ENCODE data around the gene DBN1.
A peak's percentile ranks its signal among the peaks of the same experiment; 100 is the strongest.

DBN1 gene

DNA sequence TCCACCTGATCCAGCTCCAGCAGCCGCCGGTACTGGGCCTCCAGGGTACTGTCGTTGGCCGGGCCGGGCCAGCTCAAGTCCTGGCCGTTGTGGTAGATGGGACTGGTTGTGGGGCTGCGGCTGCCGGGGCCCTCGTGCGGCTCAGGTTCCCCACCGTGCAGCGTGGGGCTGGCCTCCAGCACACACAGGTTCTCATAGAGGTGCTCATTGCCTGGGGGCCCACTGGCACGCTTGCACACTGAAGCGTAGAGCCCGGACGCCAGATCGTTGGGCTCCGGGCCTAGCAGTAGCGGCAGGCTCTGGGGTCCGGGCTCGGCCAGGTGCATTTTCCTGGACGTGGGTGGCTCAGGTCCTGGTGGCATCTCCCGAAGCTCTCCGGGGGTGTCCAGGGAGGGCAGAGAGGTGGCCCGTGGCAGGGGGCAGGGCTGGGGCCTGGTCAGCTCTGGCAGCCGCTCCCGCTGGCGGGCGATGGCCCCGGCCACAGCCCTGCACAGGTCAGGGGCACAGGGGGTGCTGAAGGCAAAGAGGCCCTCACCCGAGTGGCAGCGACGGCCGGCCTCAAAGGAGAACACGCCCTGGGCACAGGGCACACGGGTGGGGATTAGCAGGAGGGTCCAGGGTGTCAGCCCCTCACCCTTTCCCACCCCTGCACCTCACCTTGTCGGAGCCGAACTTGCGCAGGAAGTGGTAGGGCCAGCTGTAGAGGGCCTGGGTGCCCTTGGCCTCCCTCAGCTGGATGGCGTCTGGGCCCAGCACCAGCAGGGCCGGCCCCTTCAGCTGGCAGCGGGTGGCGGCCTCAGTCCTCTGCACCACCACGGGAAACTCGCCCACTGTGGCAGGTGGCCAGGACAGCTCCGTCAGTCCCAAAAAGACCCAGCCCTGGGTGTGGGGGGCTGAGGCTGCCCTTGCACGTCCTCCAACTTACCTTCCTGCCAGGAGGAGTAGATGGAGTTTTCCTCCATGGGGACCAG lies 30.9 kb upstream of the DBN1 start:
- no peak for DNase-seq

DNA sequence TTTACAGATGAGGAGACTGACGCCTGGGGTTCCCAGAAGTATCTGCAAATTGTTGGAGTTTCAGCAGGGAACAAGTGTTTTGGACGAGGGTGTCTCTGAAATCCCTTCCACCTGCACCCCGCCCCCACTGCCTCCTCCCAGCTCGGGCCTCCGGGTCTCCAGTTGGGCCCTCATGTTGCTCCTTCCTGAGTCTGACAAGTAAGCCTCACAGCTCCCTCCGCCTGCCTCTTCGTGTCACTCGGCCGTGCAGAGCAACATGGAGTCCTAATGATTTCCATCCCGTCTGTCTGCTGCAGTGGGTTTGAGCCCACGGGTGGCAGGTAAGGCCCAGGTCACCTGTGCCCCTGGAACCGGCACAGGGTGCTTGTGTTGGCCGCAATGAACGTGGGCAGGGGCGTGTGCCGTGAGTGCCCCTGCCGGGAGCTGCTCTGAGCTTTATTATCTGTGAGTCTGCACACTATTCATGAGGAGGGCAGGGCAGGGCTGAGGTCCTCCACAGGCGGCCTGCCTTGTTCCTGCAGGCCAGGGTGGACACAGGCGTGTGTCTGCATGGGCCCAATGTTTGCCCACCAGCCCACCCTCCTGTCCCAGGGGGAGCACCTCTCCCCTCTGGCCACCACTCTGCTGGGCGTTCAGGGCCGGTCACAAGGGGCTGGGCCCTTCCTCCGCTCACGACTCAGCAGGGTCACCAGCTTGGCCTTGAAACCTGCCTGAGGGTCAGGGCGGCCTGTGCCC lies 30.1 kb upstream of the DBN1 start:
- no peak for DNase-seq

DNA sequence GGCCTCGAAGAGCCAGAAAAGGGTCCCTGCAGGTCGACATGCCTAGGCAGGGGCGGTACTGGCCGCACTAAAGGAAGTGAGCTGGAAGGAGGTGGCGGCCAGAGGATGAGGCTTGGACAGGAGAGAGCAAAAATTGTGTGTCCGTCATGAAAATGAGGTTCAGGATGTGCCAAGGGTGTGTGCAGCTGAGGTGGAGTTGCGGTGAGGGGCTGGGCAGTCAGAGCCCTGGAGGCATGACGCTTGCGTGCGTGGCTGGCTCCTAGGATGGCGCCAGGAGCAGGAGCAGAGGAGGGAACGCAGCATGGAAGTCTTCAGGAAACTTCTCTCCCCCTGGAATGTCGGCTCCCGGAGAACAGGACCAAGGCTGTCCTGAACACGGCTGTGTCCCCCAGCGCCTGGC lies 29.5 kb upstream of the DBN1 start:
- DNase-seq: no peak

- DNase-seq: no peak
These were observed 28.6 kb upstream of the DBN1 start for GRCh38 chr5:177501874-177502678.

DNA sequence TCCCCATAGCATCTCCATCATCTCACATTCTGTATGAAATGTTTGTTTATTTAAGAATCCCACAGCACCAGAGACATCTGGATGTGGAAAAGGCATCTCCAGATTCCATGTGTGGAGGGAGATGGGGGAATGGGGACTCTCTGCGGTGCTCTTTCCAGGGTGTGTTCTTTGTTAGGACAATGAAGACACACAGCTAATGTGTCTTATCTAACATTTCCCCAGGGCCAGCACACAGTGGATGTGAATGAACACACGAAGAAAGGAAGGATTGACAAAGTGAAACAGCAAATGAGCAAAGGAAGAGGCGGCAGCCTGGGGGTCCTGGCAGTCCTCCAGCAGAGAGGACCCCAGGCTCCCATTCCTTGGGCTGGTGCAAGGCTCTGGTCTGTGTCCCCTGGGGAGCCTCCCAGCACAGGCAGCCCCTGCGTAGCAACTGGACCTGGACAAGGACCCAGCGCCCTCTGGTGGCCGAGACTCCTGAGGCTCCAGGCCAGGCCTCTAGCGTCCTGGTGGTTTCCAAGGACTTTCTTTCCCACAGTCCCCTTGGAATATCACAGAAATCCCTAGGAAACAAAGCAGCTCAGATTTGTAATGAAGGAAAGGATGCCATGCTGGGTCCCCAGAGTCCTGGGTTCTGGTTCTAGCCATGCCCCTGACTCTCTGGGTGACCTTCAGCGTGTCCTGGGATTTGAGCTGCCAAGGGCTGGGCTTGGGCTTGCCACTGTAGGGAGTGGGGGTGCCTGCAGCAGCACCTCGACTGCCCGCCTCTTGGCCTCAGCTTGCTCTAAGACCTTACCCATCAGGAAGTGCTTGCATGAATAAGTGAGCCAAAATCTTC lies 27.5 kb upstream of the DBN1 start:
- peak; percentile 86 for DNase-seq

GRCh38 chr5:177499842-177500241 lies 26.4 kb upstream of the DBN1 start:
- DNase-seq: no peak

GRCh38 chr5:177498013-177498787 lies 24.8 kb upstream of the DBN1 start:
- no peak for DNase-seq

- peak; percentile 90 for DNase-seq
These were observed 24.0 kb upstream of the DBN1 start, which contains the start of gene PDLIM7 for GRCh38 chr5:177497292-177498012. Gene PDLIM7 (minus strand): TSS chr5:177497604. CDS start chr5:177496512, 1,092 bp downstream.

DNA sequence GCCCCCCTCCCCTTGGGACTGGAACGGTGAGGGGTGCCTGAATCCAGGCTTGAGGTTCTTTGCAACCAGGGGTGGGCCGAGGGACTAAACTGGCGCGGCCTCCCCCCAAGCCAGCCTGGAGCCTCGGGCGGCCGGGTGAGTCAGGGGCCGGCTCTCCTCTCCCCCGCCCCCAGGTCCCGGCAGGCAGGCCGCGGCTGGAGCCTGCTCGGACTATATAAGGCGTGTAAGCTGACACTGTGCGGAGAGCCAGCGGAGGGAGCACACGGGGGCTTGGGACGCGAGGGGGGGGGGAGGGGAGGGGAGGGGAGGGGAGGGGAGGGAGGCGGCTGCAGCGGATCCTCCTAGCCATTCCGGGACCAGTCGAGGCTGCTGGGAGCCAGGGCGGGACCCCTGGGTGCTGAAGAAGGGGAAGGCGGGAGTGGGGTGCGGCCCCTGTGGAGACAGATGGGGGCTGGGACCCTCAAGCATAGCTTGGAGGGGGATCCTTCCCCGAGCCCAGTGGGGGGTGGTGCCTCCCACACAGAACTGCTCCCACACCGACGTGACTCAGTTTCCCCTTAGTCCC lies 23.4 kb upstream of the DBN1 start:
- no peak for DNase-seq

- DNase-seq: no peak
These were observed 22.8 kb upstream of the DBN1 start for GRCh38 chr5:177496070-177496726.

DNA sequence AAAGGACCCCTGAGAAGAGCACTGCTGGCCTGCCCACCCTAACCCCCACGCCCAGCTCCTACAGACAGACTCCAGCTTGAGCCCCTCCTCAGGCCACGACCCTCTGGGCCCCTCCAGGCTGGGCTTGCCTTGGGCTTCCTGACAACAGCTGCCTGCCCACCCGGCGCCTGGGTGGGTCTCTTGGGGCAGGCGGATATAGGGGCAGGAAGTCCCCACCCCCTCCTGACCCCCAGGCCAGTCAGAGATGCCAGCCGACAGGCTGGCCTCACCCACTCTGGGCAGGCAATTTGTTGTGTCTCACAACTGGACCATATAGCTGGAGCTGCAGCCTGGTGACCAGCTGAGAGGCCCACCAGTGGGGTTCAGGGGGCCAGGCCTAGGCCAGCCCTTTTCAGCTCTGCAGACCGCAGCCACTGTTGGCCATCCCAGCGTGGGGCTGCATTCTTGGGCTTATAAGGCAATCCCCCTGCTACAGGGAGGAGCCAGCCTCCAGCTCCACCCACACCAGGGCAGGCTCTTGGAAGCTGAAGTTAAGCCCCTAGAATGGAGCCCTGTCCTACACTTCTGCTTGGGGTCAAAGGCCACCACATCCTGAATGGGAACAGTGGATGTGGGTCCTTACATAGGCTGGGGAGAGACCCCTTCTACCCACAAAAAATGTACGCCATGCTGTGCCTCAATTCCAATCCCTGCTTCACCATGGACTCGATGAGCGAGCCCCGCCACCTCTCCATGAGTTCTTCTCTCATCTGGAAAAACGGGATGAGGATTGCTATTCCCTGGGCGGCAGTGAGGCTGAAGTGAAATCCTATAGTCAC lies 22.0 kb upstream of the DBN1 start:
- DNase-seq: no peak

- no peak for DNase-seq
These were observed 21.1 kb upstream of the DBN1 start for GRCh38 chr5:177494346-177495195.

DNA sequence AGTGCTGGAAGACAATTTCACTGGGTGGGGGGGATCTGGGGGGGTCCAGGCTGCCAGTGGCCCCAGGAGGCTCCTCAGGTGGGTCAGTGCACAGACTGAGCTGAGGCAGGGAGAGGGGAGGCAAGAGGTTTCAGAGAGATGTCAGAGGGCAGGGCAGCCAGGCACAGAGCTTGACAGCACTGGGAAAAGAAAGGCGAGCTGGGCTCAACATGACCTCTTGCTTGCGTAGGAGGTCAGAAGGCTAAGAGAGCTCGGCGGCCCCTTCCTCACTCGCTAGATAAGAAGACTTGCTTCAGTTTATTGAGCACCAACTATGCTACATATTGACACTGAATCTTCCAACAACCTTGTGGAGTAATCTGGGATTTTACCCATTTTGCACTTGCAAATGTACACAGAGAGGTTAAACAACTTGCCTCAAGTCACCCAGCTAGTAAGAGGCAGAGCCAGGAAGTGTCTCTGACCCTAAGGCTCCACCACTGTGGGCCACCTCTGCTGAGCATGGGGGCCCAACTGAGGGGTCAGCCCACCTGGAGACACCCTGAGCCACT lies 20.4 kb upstream of the DBN1 start:
- no peak for DNase-seq

DNA sequence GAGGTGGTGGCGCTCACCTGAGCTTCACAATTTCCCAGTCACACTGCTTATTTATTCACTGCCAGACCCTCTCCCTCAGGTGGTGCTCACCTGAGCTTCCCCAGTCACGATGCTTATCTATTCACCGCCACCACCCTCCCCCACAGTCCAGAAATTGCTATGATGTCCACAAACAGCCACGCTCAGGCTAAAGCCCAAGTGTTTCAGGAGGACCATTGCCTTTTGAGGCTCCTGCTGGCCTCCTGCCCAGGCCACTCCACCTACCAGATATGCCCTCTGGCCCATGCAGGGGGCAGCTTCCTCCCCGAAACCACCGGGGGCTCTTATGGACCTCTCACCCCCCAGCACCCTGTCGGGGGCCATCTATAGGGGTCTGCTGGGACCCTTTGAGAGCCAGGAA lies 19.4 kb upstream of the DBN1 start:
- no peak for DNase-seq

- no peak for DNase-seq
These were observed 18.7 kb upstream of the DBN1 start for GRCh38 chr5:177491983-177492746.

- no peak for DNase-seq
These were observed 18.1 kb upstream of the DBN1 start for GRCh38 chr5:177491429-177491945.
